OCI-LY1 (cell line): ENCODE results near the gene CDHR1.

ENCODE experiments used
- H2AFZ ChIP-seq: fragments of 200-600 bp; sonication (generic), shearing (Covaris generic); 2 replicates; pipeline ENCODE4 v1.6.0; 2014; ENCODE audit warnings: antibody characterized with exemption, mild to moderate bottlenecking, low read length
- H3F3A ChIP-seq: fragments of 200-600 bp; sonication (generic), shearing (Covaris generic); 2 replicates; pipeline ENCODE4 v1.6.0; 2014; ENCODE audit warnings: mild to moderate bottlenecking, antibody characterized with exemption, low read length, moderate library complexity; ENCODE audit not compliant: insufficient read depth
- H3K27ac ChIP-seq: fragments of 200-600 bp; sonication (generic); 2 replicates; pipeline ENCODE4 v1.5.1; 2014; ENCODE audit warnings: low read length, mixed run types, mild to moderate bottlenecking, low read depth; ENCODE audit not compliant: poor library complexity, severe bottlenecking
- H3K27me3 ChIP-seq: fragments of 200-600 bp; sonication (generic); 2 replicates; pipeline ENCODE4 v1.6.0; 2014; ENCODE audit warnings: antibody characterized with exemption, mild to moderate bottlenecking, low read length, moderate library complexity; ENCODE audit not compliant: insufficient read depth
- H3K36me3 ChIP-seq: fragments of 200-600 bp; sonication (generic); 2 replicates; pipeline ENCODE4 v1.6.1; 2014; ENCODE audit warnings: mild to moderate bottlenecking, antibody characterized with exemption, low read length, moderate library complexity, mixed read lengths; ENCODE audit not compliant: insufficient read depth
- H3K4me1 ChIP-seq: fragments of 200-600 bp; sonication (generic); 2 replicates; pipeline ENCODE4 v1.5.1; 2014; ENCODE audit warnings: mild to moderate bottlenecking, low read length, moderate library complexity; ENCODE audit not compliant: insufficient read depth, severe bottlenecking
- H3K4me2 ChIP-seq: fragments of 200-600 bp; sonication (generic), shearing (Covaris generic); 2 replicates; pipeline ENCODE4 v1.6.1; 2014; ENCODE audit warnings: low read length
- H3K4me3 ChIP-seq: fragments of 200-600 bp; sonication (generic); 2 replicates; pipeline ENCODE4 v1.5.1; 2014; ENCODE audit warnings: low read length, low read depth, mild to moderate bottlenecking, mixed read lengths; ENCODE audit not compliant: poor library complexity, severe bottlenecking
- H3K79me2 ChIP-seq: fragments of 200-600 bp; shearing (Covaris generic); 2 replicates; pipeline ENCODE4 v1.6.1; 2016; ENCODE audit warnings: mixed run types, low read length, mixed read lengths; ENCODE audit not compliant: insufficient read depth
- H3K9ac ChIP-seq: fragments of 200-600 bp; sonication (generic), shearing (Covaris generic); 2 replicates; pipeline ENCODE4 v1.6.1; 2014; ENCODE audit warnings: mild to moderate bottlenecking, low read length, mixed read lengths
- H3K9me2 ChIP-seq: fragments of 200-600 bp; sonication (generic), shearing (Covaris generic); 2 replicates; pipeline ENCODE4 v1.6.1; 2014; ENCODE audit warnings: low read depth, mild to moderate bottlenecking, low read length, mixed read lengths
- H3K9me3 ChIP-seq: fragments of 200-600 bp; shearing (Covaris generic); 2 replicates; pipeline ENCODE4 v1.6.1; 2014; ENCODE audit warnings: low read length, mixed read lengths
- H4K20me1 ChIP-seq: fragments of 200-600 bp; sonication (generic), shearing (Covaris generic); 2 replicates; pipeline ENCODE4 v1.6.0; 2016; ENCODE audit warnings: mild to moderate bottlenecking, low read length; ENCODE audit not compliant: insufficient read depth
- EZH2 ChIP-seq: fragments of 200-600 bp; sonication (generic), shearing (Covaris generic); IDR thresholded peaks from 2 replicates; pipeline ENCODE4 v1.8.0; 2017; ENCODE audit warnings: borderline replicate concordance, mixed run types, mild to moderate bottlenecking, antibody characterized with exemption, low read length, moderate library complexity, mixed read lengths
- TF ChIP-seq, protein P1 (sequence below): fragments of 200-600 bp; sonication (generic), shearing (Covaris generic); IDR thresholded peaks from 2 replicates; pipeline ENCODE4 v1.5.1; 2017; ENCODE audit warnings: mild to moderate bottlenecking, antibody characterized with exemption, low read length, moderate library complexity, mixed read lengths

Gene CDHR1

DNA sequence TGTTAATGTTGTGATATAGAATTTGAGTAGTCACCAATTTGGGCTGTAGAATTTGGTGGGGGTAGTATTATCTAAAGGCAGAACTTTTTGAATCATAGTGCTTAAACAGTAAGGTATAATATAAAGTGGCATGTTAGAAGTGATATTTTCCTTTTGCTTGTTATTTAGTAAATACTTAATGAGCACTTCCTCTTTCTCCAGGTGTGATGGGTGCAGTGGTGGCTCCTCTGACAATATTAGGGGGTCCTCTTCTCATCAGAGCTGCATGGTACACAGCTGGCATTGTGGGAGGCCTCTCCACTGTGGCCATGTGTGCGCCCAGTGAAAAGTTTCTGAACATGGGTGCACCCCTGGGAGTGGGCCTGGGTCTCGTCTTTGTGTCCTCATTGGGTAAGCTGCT, 44.5 kb upstream of the CDHR1 start:
- H3K27ac ChIP-seq = no peak overlapping the region
- no peaks in the 10 kb centered on the region for H3F3A ChIP-seq
- H3K27me3 ChIP-seq = no peaks in the 10 kb centered on the region
- H2AFZ ChIP-seq = no peak overlapping the region
- no peak overlapping the region for H3K4me2 ChIP-seq
- H4K20me1 ChIP-seq = no peaks in the 10 kb centered on the region
- H3K36me3 ChIP-seq = peaks cover 87% of the 10 kb centered on the region
- no peaks in the 10 kb centered on the region for H3K9me2 ChIP-seq
- H3K9me3 ChIP-seq = no peaks in the 10 kb centered on the region
- H3K4me3 ChIP-seq = no peak overlapping the region
- no peak overlapping the region for H3K9ac ChIP-seq
- no peaks in the 10 kb centered on the region for H3K4me1 ChIP-seq
- no peak for TF ChIP-seq EZH2
- TF ChIP-seq, protein P1, sequence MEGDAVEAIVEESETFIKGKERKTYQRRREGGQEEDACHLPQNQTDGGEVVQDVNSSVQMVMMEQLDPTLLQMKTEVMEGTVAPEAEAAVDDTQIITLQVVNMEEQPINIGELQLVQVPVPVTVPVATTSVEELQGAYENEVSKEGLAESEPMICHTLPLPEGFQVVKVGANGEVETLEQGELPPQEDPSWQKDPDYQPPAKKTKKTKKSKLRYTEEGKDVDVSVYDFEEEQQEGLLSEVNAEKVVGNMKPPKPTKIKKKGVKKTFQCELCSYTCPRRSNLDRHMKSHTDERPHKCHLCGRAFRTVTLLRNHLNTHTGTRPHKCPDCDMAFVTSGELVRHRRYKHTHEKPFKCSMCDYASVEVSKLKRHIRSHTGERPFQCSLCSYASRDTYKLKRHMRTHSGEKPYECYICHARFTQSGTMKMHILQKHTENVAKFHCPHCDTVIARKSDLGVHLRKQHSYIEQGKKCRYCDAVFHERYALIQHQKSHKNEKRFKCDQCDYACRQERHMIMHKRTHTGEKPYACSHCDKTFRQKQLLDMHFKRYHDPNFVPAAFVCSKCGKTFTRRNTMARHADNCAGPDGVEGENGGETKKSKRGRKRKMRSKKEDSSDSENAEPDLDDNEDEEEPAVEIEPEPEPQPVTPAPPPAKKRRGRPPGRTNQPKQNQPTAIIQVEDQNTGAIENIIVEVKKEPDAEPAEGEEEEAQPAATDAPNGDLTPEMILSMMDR = no peak
- H3K79me2 ChIP-seq = no peaks in the 10 kb centered on the region

DNA sequence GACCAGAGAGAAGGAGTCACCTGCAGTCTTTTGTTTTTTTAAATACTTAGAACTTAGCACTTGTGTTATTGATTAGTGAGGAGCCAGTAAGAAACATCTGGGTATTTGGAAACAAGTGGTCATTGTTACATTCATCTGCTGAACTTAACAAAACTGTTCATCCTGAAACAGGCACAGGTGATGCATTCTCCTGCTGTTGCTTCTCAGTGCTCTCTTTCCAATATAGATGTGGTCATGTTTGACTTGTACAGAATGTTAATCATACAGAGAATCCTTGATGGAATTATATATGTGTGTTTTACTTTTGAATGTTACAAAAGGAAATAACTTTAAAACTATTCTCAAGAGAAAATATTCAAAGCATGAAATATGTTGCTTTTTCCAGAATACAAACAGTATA, 41.6 kb upstream of the CDHR1 start:
- H4K20me1 ChIP-seq = no peaks in the 10 kb centered on the region
- no peaks in the 10 kb centered on the region for H3K4me1 ChIP-seq
- no peaks in the 10 kb centered on the region for H3K27me3 ChIP-seq
- H3K9ac ChIP-seq = no peak overlapping the region
- H3K4me2 ChIP-seq = no peak overlapping the region
- H3K9me2 ChIP-seq = no peaks in the 10 kb centered on the region
- no peaks in the 10 kb centered on the region for H3F3A ChIP-seq
- no peak overlapping the region for H3K27ac ChIP-seq
- H3K9me3 ChIP-seq = no peaks in the 10 kb centered on the region
- H2AFZ ChIP-seq = no peak overlapping the region
- H3K36me3 ChIP-seq = peaks cover 69% of the 10 kb centered on the region
- no peak for TF ChIP-seq EZH2
- TF ChIP-seq, protein P1 = no peak
- no peaks in the 10 kb centered on the region for H3K79me2 ChIP-seq
- no peak overlapping the region for H3K4me3 ChIP-seq

DNA sequence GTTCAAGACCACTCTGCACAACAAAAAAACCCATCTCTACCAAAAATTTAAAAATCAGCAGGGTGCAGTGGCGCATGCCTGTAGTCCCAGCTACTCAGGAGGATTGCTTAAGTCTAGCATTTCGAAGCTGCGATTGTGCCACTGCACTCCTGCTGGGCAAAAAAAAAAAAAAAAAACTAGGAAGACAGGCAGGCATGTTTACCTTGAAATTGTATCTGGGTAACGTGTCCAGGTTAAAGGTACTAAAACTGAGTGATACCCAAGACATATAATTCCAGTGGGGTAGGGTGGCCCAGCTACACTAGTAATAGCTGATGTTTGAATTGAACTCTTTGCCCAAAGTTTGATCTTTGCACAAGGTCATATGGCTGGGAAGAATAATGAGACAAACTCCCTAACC, 38.8 kb upstream of the CDHR1 start:
- Histone ChIP-seq H3K4me3 (no peak overlapping the region), H3K4me2 (no peak overlapping the region), H3K9ac (no peak overlapping the region), H3K79me2 (no peaks in the 10 kb centered on the region), H3K36me3 (peaks cover 47% of the 10 kb centered on the region), H3K4me1 (no peaks in the 10 kb centered on the region), H3K27me3 (no peaks in the 10 kb centered on the region; the same call in 1 of the 2 replicates), H3K27ac (no peak overlapping the region), H3K9me3 (no peaks in the 10 kb centered on the region), H3K9me2 (no peaks in the 10 kb centered on the region), H3F3A (no peaks in the 10 kb centered on the region), H2AFZ (no peak overlapping the region), H4K20me1 (no peaks in the 10 kb centered on the region)
- no peak for TF ChIP-seq EZH2
- TF ChIP-seq, protein P1 = no peak
